Right kidney (tissue), 1 donor: ENCODE results near the gene NIP7.

Source experiments
- DNase-seq: peaks from one replicate; pipeline ENCODE4 v3.0.0-alpha.2; 2016

Gene NIP7

DNA sequence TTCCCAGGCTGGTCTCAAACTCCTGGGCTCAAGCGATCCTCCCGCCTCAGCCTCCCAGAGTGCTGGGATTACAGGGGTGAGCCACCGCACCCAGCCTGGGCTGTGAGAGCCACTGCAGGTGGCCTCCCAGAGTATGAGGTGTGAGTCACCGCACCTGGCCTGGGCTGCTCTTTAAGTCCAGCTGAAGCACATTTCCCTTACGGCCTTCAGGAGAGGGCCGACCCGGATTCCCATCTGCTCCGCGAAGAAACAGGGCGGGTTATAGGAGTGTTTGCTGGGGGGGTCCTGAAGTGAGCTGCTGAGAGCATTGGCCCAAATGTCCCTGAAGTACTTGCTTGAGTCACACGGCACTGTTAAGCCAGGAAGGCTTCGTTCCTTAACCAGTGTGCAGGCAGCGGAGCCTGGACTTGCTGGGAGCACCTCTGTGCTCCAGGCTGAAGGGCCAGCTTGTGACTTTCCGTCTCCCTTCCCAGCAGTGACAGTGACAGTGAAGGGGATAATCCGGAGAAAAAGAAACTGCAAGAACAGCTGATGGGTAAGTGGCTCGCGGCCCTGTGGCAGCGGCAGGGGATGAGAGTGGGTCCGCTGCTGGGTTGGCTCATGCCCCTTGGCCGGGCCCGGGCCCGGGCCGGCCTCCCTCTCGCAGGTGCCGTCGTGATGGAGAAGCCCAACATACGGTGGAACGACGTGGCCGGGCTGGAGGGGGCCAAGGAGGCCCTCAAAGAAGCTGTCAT, 21.2 kb upstream of the NIP7 start:
- no peak for DNase-seq

GRCh38 chr16:69318911-69319289, 20.7 kb upstream of the NIP7 start:
- no peak for DNase-seq

DNA sequence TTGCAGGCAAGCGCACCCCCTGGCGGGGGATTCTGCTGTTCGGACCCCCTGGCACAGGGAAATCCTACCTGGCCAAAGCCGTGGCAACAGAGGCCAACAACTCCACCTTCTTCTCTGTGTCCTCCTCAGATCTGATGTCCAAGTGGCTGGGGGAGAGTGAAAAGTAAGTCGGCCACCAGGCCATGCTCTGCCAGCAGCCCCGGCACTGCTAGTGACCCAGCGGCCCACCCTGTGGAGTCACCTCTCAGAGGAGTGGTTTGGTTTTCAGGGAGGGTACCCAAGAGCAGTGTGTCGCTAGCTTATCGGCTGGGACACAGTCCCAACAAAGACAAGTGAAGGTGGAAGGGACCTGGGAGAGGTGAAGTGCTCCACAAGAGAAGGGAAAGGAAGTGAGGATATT, 20.2 kb upstream of the NIP7 start:
- no peak for DNase-seq

GRCh38 chr16:69319826-69320739, 19.5 kb upstream of the NIP7 start:
- DNase-seq = no peak

GRCh38 chr16:69320740-69321073, 18.9 kb upstream of the NIP7 start:
- no peak for DNase-seq

GRCh38 chr16:69321080-69321479, 18.5 kb upstream of the NIP7 start:
- no peak for DNase-seq

DNA sequence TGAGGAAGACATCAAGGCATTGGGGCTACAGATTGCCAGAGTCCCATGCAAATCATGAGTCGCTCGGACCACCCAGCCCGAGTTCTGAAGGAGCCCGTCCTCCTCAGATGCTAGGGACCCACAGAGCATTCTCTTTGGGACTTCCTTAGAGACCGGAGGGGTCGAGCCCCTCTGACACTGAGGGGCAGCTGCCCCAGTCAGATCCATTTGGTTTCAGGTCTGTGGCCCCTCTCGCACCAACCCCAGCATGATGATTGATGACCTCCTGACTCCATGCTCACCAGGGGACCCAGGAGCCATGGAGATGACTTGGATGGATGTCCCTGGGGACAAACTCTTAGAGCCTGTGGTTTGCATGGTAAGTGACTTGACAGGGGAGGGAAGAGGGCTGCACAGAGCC, 17.2 kb upstream of the NIP7 start:
- no peak for DNase-seq

DNA sequence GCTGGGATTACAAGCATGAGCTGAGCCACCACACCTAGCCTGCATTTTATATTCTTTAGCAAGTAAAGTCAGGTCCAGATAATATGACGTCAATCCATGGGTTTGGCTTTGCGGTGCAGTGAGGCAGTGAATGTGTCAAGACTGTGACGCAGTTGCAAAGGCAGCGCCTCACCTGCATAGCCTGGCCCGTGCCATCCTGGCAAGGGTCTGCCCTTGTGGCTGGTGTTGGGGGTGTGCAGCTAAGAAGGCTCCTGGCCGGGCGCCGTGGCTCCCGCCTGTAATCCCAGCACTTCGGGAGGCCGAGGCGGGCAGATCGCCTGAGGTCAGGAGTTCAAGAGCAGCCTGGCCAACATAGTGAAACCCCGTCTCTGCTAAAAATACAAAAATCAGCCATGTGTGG, 16.2 kb upstream of the NIP7 start:
- DNase-seq = no peak

DNA sequence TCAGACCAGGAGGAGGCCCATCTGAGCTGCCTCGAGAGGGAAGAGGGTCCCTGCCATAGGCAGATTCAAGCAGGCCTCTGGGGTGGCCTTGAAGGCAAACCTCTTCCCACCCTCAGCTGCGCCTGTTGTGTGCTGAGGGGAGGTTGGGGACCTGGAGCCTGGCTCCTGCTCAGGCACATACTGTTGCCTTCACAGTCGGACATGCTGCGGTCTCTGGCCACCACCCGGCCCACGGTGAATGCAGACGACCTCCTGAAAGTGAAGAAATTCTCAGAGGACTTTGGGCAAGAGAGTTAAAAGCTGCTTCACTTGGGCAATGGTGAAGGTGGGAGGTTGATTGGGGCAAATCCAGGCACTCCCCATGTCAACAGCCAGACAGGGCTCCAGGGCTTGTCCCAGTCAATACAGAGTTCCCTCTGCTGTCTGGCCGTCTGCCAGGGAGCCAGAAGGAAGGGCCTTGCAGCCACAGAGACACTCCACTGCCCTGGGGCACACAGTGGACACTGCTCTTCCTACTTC, 15.5 kb upstream of the NIP7 start:
- no peak for DNase-seq

GRCh38 chr16:69324585-69325253, 14.9 kb upstream of the NIP7 start:
- no peak for DNase-seq

DNA sequence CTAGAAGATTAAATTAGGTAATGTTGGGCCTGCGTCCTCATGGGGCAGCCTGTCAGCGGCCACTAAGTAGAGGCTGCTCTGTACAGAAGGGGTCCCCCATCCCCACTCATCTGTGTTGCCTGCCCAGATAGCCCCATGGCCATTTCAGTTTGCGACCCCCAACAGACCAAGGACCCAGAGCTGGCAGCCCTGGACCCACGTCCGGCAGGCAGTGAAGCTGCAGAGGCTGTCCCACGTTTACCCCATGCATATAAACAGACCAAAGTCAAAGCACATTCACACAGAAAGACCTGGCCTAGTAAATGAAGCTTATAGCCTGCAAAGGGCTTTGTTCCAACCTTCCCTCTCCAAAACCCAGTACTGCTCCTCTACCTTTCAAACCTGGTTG, 13.8 kb upstream of the NIP7 start:
- no peak for DNase-seq

- DNase-seq = no peak
Observed at GRCh38 chr16:69326172-69326873, 13.2 kb upstream of the NIP7 start.

GRCh38 chr16:69327585-69328310, 11.8 kb upstream of the NIP7 start:
- no peak for DNase-seq

- DNase-seq = no peak
Observed at GRCh38 chr16:69328854-69329316, 10.7 kb upstream of the NIP7 start.

DNA sequence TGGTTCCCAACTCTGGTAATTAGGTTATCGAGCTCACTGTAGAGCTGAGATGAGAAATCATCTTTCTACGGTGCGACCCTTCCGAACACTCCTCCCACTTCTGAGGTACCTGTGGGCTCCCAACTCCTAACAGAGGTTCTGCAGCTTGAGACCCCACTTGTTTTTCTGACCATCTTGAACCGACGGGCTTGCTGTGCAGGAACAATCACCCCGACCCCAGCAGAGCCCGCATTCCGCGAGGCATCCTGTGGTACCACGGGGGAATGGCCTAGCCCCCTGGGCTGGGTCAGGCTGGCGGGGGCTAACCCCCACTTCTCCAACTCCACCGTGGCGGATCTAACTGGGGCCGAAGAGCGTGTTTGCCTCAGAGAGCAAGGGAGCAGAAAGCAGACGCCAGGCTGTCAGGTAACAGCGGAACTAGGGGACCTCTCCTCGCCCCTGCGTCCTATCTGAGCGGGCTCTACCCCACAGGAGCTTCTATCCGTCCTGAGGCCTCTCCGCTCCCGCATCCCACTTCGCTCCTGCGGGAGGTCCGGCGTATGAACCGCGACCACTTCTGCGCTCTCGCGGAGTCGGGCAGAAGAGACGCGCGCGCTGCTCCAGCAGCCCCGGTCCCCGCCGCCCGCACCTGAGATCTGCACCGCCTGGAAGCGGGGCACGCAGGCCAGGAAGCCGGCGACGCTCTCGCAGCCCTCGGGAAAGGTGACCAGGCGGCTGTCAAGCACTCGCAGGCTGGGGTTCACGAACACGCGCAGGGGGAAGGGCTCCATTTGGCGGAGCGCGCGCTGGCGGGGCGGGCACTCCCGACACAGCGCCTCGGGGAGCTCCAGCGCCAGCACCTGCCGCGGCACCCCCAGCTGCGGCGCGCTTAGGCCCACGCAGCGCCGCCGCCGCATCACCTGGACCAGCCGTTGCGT, 9.9 kb upstream of the NIP7 start:
- DNase-seq = peak; percentile 39

DNA sequence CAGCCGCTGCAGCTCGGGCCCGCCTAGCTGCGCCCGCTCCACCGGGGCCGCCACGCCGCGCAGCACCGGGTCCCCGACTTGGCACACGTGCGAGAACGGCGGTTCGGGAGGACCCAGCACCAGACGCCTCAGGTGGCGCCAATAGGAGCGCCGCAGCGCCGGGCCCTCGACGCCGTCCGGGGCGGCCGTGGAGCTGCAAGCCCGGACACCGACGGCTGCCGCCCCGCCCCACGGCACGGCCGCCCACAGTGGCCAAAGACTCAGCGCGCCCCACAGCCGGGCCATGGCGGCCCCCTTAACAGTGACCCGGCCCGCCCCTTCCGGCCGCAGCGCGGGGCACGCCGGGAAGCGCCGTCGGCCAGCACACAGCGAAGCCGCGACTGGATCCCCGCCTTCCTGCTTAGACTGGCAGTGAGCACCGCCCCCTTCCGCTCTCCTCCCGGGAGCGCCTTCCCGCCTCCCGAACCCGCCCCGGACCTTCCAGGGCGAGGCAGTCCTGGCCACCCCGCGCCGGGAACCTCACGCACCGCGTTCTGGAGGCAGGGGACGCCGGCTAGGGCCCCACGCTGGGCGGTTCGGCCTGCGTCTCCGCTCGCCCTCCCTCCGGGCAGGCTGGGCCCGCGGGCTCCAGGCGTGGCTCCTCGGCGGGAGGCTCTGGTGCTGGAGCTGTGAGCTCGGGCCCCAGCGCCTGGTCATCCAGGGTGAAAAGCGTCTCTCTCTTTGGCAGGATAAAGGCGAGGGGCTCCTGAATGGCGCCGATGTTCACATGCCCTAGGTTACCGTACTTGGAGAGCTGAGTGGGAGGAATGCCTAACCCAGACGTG, 9.1 kb upstream of the NIP7 start, which contains the start of gene PDF:
PDF (minus strand) TSS at position 303 of the 824 bp plus-strand sequence; CDS start at position 285, 18 bp downstream.
- DNase-seq = peak; percentile 91

- DNase-seq = no peak
Observed at GRCh38 chr16:69334696-69335095, 4.9 kb upstream of the NIP7 start.

DNA sequence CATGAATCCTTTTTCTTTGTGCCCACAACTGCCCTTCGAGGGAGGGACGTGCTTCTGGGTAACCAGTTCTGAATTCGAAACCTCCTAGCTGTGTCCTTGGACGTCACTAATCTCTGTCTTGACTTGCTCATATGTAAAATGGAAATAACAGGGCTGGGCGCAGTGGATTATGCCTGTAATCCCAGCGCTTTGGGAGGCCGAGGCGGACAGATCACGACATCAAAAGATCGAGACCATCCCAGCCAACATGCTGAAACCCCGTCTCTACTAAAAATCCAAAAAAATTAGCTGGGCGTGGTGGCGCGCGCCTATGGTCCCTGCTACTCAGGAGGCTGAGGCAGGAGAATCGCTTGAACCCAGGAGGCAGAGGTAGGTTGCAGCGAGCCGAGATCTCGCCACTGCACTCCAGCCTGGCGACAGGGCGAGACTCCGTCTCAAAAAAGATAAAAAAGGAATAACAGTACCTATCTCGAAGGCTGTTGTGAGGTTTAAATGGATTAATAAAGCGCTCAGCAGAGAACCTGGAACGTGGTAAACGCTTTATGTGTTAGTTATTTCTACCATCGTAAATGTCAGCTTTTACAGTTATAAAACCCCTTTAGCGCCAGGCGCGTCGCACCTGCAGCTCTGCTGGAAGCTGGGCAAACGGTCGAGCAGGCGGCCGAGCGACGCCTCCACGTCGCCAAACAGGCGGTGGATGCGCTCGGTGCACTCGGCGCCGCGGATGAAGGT, 849 bp upstream of the NIP7 start:
- no peak for DNase-seq
